GM21717 (cell line): Measurements from ENCODE around the gene PSORS1C1.
"Not testable (repeated sequence)": the region's sequence is repeated elsewhere in the genome, so short reads cannot be mapped to it uniquely, and the experiment has no call there.

Source experiments
- ATAC-seq: cut with Tn5 transposase; IDR thresholded peaks from one replicate; pipeline ENCODE4 v1.9.1; 2021; ENCODE audit warnings: mild to moderate bottlenecking, moderate library complexity; ENCODE audit not compliant: unreplicated experiment

The PSORS1C1 gene

GRCh38 chr6:31172973-31173384 is 58.4 kb downstream of the PSORS1C1 start:
- ATAC-seq, result no peak

GRCh38 chr6:31173406-31173805 is 58.8 kb downstream of the PSORS1C1 start:
- ATAC-seq, result no peak

- ATAC-seq, result no peak
These were observed 59.8 kb downstream of the PSORS1C1 start for GRCh38 chr6:31174378-31174777.

- ATAC-seq, result no peak
These were observed 61.4 kb downstream of the PSORS1C1 start for GRCh38 chr6:31175971-31176370.

GRCh38 chr6:31178143-31179041 is 63.8 kb downstream of the PSORS1C1 start:
- ATAC-seq, result no peak

GRCh38 chr6:31179042-31179386 is 64.4 kb downstream of the PSORS1C1 start:
- ATAC-seq, result no peak

- ATAC-seq, result no peak
These were observed 65.3 kb downstream of the PSORS1C1 start for GRCh38 chr6:31179896-31180295.

GRCh38 chr6:31180500-31180899 is 65.9 kb downstream of the PSORS1C1 start:
- no peak for ATAC-seq

- ATAC-seq, result not testable (repeated sequence)
These were observed 68.7 kb downstream of the PSORS1C1 start for GRCh38 chr6:31183287-31183686.

GRCh38 chr6:31183859-31184258 is 69.3 kb downstream of the PSORS1C1 start:
- not testable (repeated sequence) for ATAC-seq

- ATAC-seq, result not testable (repeated sequence)
These were observed 71.1 kb downstream of the PSORS1C1 start for GRCh38 chr6:31185695-31186051.

GRCh38 chr6:31186052-31186734 is 71.6 kb downstream of the PSORS1C1 start:
- no peak for ATAC-seq

GRCh38 chr6:31187780-31188194 is 73.2 kb downstream of the PSORS1C1 start:
- ATAC-seq, result no peak

- ATAC-seq, result not testable (repeated sequence)
These were observed 74.6 kb downstream of the PSORS1C1 start for GRCh38 chr6:31189223-31189622.
